GM18505 (cell line): Measurements from ENCODE around the gene CCL11.

ENCODE experiments used
- ATAC-seq: cut with Tn5 transposase; IDR thresholded peaks from one replicate; pipeline ENCODE4 v1.9.1; 2021; ENCODE audit not compliant: unreplicated experiment
- POLR2A ChIP-seq: IDR thresholded peaks from 4 replicates; pipeline ENCODE4 v1.6.1; 2011; ENCODE audit warnings: borderline replicate concordance; ENCODE audit not compliant: insufficient read depth, insufficient read length; ENCODE audit errors: extremely low read depth

CCL11 gene

GRCh38 chr17:34269969-34270368 is 15.6 kb upstream of the CCL11 start, which contains the start of gene CCL7:
Gene CCL7 (plus strand): TSS chr17:34270221. CDS start chr17:34270291, 70 bp downstream.
- ATAC-seq, result no peak
- TF ChIP-seq POLR2A, result no peak

GRCh38 chr17:34275881-34276280 is 9.7 kb upstream of the CCL11 start:
- no peak for ATAC-seq
- TF ChIP-seq POLR2A, result no peak

GRCh38 chr17:34276826-34277225 is 8.7 kb upstream of the CCL11 start:
- ATAC-seq, result no peak
- no peak for TF ChIP-seq POLR2A

DNA sequence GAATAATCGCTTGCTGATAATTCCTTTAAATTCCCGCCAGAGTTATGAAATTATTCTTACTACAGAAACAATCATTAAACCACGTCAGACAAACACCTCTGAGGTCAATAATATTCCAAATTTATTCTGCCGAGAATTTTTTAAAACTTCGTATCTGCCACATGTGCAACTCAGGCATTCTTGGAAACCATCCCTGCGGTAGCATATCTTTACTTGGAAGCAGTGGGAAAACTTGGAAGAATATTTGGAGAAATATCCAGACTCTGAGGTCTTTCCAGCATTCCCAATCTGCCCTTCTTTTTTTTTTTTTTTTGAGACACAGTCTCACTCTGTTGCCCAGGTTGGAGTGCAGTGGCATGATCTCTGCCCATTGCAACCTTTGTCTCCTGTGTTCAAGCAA is 2.0 kb upstream of the CCL11 start:
- no peak for TF ChIP-seq POLR2A
- no peak for ATAC-seq

DNA sequence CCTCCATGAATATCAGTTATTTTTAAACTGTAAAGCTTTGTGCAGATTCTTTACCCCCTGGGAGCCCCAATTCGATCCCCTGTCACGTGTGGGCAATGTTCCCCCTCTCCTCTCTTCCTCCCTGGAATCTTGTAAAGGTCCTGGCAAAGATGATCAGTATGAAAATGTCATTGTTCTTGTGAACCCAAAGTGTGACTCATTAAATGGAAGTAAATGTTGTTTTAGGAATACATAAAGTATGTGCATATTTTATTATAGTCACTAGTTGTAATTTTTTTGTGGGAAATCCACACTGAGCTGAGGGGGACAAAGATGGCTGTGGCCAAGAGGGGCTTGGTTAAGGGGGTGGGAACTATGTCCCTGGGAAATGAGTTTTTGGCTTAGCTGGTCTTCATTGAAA is 2.3 kb downstream of the CCL11 start:
- no peak for ATAC-seq
- no peak for TF ChIP-seq POLR2A

GRCh38 chr17:34290586-34290985 is 5.0 kb downstream of the CCL11 start:
- no peak for ATAC-seq
- no peak for TF ChIP-seq POLR2A

DNA sequence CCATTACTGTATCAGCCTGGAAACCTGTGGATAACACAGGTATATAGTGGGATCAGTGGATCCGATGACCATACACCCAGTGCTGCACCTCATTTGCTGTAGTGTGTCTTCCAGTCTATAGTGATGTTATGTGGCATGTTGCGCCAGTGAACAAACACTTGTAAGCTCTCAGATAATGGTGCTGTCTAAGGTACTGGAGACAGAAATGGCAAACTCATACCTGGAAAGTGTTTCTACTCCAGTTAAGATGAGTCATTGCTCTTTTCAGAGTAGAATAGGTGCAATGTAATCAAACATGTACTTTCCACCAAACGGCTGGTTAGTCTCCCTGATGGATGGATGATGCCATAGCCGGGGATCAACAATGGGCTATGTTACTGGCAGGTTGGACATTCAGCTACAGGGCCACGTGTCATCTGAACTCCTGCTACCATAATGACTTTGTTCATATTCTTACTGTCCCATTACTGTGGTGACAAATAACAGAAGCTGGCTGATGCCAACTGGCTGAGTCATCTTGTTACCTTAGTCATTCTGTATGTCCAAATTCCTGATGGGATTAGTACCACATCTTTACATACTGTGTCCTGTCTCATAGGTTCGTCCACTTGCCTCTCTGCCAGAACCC is 6.3 kb downstream of the CCL11 start:
- no peak for TF ChIP-seq POLR2A
- no peak for ATAC-seq

- no peak for ATAC-seq
Measured at GRCh38 chr17:34299027-34299426, 13.5 kb downstream of the CCL11 start.

DNA sequence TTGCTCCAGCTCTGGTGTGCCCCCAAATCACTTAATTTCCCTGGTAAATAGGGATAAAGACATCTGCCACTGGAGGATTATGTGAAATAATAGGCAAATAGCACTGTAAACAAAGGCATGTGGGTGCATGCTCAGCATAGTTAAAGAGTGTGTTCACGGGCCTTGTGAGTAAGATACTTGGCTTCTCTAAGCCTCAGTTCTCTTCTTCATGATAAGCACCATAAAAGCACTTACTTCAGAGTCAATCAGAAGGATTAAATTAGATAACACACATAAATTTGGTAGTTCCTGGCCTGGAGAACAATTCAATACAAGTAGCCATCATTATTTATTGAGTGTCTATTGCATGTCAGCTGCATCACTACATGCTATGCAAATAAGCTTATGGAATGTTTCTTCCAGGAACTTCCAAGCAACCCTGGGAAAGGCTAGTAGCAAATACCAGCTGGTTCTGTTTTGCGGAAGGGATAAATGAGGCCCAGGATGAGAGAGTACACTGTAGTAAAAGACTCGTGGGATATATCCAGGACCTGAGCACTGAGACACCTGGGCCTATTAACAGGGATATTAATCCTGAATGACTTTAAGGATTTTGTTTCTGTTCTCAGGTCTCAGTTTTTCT is 14.5 kb downstream of the CCL11 start:
- no peak for TF ChIP-seq POLR2A
- no peak for ATAC-seq

More at GRCh38 chr17:34299027-34299426, 13.5 kb downstream of the CCL11 start:
- TF ChIP-seq POLR2A, result no peak

DNA sequence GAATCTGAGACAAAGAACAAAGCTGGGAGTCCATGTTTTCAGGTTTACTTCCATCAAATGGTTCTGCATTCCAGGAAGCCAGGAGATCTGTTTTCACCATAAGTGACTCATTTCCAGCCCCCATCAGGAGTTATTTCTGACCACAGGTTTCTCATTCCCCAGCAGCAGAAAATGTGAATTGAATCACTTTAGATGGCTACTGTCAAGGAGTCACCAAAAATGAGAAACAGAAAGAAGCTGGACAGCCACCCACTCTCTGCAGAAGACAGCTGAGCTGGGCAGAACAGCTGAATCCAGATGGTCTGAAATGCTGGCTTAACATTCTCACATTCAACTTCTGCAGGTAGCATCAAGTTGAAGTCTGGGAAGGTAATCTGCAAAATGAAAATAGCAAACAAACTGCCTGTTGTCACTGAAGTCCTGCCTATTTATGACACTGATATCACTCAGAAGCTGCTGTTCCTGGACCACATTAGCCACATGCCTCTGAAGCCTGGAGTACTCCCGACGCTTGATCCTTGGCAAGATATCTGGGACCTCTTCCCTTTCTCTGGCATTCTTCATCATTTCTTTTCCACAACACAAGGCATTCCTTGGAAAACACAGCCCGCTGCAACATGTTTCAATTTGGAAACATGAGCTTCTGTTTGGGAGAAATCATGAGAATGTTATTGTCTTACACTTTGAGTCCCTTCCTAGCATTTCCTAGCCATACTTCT is 15.3 kb downstream of the CCL11 start:
- TF ChIP-seq POLR2A, result no peak

GRCh38 chr17:34301986-34302385 is 16.4 kb downstream of the CCL11 start:
- no peak for ATAC-seq
- TF ChIP-seq POLR2A, result no peak

More for the DNA sequence above, 15.3 kb downstream of the CCL11 start:
- ATAC-seq, result no peak

GRCh38 chr17:34302636-34303035 is 17.1 kb downstream of the CCL11 start:
- TF ChIP-seq POLR2A, result no peak
- no peak for ATAC-seq

DNA sequence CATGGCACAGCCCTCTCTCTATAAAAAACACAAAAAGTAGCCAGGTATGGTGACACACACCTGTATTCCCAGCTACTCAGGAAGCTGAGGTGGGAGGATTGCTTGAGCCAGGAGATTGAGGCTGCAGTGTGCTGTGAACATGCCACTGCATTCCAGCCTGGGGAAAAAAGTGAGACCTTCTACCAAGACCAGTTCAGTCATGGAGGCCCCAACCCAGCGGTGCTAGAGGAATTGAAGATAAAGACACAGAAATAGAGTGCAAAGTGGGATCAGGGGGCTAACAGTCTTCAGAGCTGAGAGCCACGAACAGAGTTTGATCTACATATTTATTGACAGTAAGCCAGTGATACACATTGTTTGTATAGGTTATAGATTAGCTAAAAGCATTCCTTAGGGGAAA is 18.1 kb downstream of the CCL11 start:
- TF ChIP-seq POLR2A, result no peak
- ATAC-seq, result no peak

DNA sequence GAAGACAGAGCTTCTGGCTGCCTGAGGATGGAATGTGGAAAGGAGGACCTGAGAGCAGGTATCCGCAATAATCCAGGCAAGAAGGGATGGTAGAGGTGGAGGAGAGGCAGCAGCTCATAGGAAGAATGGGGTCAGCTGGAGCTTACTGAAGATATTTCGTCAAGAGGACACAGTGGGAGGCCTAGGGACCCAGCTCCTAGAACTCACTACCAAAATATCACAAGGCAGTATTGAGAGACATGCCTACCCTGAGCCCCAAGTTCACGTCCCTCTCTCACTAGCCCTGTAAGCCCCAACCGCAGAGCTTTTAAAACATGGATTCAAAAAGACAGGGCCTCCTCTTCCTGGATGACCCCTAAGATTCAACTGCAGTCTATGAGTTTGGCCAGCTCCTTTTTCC is 19.5 kb downstream of the CCL11 start:
- ATAC-seq, result no peak
- TF ChIP-seq POLR2A, result no peak
